HepG2 (cell line): ENCODE data around the gene ZNF503. TPM values are rescaled to one million over a fixed set of nuclear protein-coding genes. Genes with fewer than 3 reads are reported as not detected.

Source experiments
- CCAR2 ChIP-seq: fragments of 200-400 bp; formaldehyde crosslinking; optimal IDR thresholded peaks from 2 replicates; pipeline ENCODE3; 2018; ENCODE audit warnings: low read depth, mild to moderate bottlenecking, low read length, moderate library complexity
- GRHL1 ChIP-seq: sonication (generic); formaldehyde crosslinking; conservative IDR thresholded peaks from 2 replicates; pipeline ENCODE4 v1.8.0; 2022; ENCODE audit warnings: missing genetic modification reagents
- KDM5B ChIP-seq: sonication (generic); formaldehyde crosslinking; IDR thresholded peaks from 2 replicates; pipeline ENCODE4 v1.4.0; 2020; ENCODE audit warnings: missing genetic modification reagents, mild to moderate bottlenecking, borderline replicate concordance
- NFYB ChIP-seq: sonication (generic); formaldehyde crosslinking; IDR thresholded peaks from 2 replicates; pipeline ENCODE4 v1.4.0; 2020; ENCODE audit warnings: missing genetic modification reagents
- NPAS2 ChIP-seq: sonication (generic); formaldehyde crosslinking; IDR thresholded peaks from 2 replicates; pipeline ENCODE4 v1.8.0; 2022; ENCODE audit warnings: mild to moderate bottlenecking, missing genetic modification reagents, borderline replicate concordance
- TBL1XR1 ChIP-seq: fragments of 150-350 bp; IDR thresholded peaks from 2 replicates; pipeline ENCODE4 v1.6.1; 2014; ENCODE audit warnings: borderline replicate concordance, low read length; ENCODE audit not compliant: partially characterized antibody
- XBP1 ChIP-seq: sonication (generic); formaldehyde crosslinking; IDR thresholded peaks from 2 replicates; pipeline ENCODE4 v1.5.0; 2020; ENCODE audit warnings: missing genetic modification reagents
- ZFP36L2 ChIP-seq: sonication (generic); formaldehyde crosslinking; IDR thresholded peaks from 2 replicates; pipeline ENCODE4 v1.4.0; 2020; ENCODE audit warnings: missing genetic modification reagents
- ZMYM3 ChIP-seq: sonication (generic); formaldehyde crosslinking; IDR thresholded peaks from 2 replicates; pipeline ENCODE4 v1.5.1; 2020; ENCODE audit warnings: mild to moderate bottlenecking, missing genetic modification reagents
- ZNF276 ChIP-seq: sonication (generic); formaldehyde crosslinking; IDR thresholded peaks from 2 replicates; pipeline ENCODE4 v1.4.0; 2020; ENCODE audit warnings: mild to moderate bottlenecking, low read depth, missing genetic modification reagents
- ZNF44 ChIP-seq: sonication (generic); formaldehyde crosslinking; IDR thresholded peaks from 2 replicates; pipeline ENCODE4 v1.5.1; 2020; ENCODE audit warnings: mild to moderate bottlenecking, missing genetic modification reagents
- ZNF879 ChIP-seq: sonication (generic); formaldehyde crosslinking; IDR thresholded peaks from 2 replicates; pipeline ENCODE4 v1.8.1; 2023; ENCODE audit warnings: missing genetic modification reagents
- polyA plus RNA-seq, 8 experiments: library from polyadenylated mRNA; depleted of rRNA in 3 of 8; stranded (reverse) in 7 of 8; unstranded in 1 of 8; fragments of >200 nt; fragmentation: Illumina TruSeq in 4 of 8; extraction: Trizol in 4 of 8; gene quantifications; 2 replicates each; pipeline versions ENCODE4 v1.2.1 to v1.2.3, GENCODE V29; 2011 to 2016; ENCODE audit warnings: low read depth in 4 of 8, missing spikeins in 1 of 8, mixed read lengths in 1 of 8; ENCODE audit not compliant: insufficient read depth in 1 of 8
- total RNA-seq, 5 experiments: library from RNA; depleted of rRNA; stranded (reverse); fragments of >200 nt; fragmentation: Illumina TruSeq; extraction: Trizol; gene quantifications; 2 replicates each; pipeline ENCODE4 v1.2.3, GENCODE V29; 2016; ENCODE audit warnings: low read depth in 1 of 5
- TF ChIP-seq, protein P1 (sequence below): sonication (generic); formaldehyde crosslinking; IDR thresholded peaks from 2 replicates; pipeline ENCODE4 v1.4.0; 2020; ENCODE audit warnings: missing genetic modification reagents
- TF ChIP-seq, protein P2 (sequence below): sonication (generic); formaldehyde crosslinking; IDR thresholded peaks from 2 replicates; pipeline ENCODE4 v1.5.0; 2020; ENCODE audit warnings: missing genetic modification reagents, mild to moderate bottlenecking, borderline replicate concordance
- TF ChIP-seq, protein P3 (sequence below): sonication (generic); IDR thresholded peaks from 2 replicates; pipeline ENCODE4 v1.6.1; 2016; ENCODE audit warnings: low read depth, borderline replicate concordance
- TF ChIP-seq, protein P4 (sequence below): sonication (generic); formaldehyde crosslinking; IDR thresholded peaks from 2 replicates; pipeline ENCODE4 v1.8.0; 2022; ENCODE audit warnings: missing genetic modification reagents, mild to moderate bottlenecking, moderate library complexity, borderline replicate concordance
- TF ChIP-seq, protein P5 (sequence below): IDR thresholded peaks from 2 replicates; pipeline ENCODE4 v1.6.1; 2016; ENCODE audit warnings: low read depth, control low read depth

ZNF503 gene
- total and polyA plus RNA-seq, 2 of the 13 experiments (the other 11 are each of a cell fraction or from before 2014, with no cell fraction given): 2.7 to 8.3 TPM

DNA sequence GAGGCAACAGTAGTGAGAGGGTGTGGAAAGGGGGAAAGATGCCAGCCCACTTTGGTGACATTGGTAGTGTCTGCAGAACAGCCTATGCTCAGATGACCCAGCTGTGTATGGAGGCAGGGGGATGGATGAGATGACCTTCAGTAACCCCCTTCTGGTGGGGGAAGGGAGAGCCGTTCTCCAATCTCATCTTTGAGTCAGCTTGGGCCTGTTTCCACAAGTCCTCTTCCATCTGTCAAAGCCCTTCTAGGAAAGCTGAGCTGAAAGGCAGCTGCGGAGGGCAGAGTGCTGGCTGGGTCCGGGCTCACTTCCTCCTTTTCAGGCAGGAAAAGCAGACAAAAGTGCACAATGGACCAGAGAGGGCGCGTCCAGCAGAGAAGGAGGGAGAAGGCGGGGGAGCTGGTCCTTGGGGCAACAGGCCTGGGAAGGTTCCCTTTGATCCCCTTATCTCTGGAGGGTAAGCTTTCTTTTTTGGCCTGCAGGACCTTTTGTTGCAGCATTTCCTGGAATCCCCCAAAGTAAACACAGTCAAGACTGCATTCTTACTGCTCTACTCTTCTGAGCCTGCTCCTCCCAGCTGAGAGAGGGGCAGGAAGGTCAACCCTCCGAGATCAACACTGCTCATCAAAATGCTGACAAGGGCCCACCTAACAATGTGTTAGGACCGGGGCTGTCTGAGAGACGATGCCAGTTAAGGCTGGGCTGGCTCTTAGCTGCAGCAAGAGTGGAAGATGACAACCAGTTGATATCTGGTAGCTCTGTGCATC is 28.6 kb upstream of the ZNF503 start (continued):
- TF ChIP-seq ZNF44 (CRISPR knock-in tag) (no peak), GRHL1 (CRISPR knock-in tag) (no peak), CCAR2 (no peak), TBL1XR1 (peak; percentile 48), ZNF276 (CRISPR knock-in tag) (no peak; the same call in 1 of the 2 replicates), KDM5B (peak; percentile 7; the same call in 1 of the 2 replicates), NFYB (CRISPR knock-in tag) (no peak), ZFP36L2 (no peak), XBP1 (CRISPR knock-in tag) (no peak), NPAS2 (CRISPR knock-in tag) (no peak), ZNF879 (no peak), ZMYM3 (CRISPR knock-in tag) (no peak; the same call in 1 of the 2 replicates)
- TF ChIP-seq, protein P1, sequence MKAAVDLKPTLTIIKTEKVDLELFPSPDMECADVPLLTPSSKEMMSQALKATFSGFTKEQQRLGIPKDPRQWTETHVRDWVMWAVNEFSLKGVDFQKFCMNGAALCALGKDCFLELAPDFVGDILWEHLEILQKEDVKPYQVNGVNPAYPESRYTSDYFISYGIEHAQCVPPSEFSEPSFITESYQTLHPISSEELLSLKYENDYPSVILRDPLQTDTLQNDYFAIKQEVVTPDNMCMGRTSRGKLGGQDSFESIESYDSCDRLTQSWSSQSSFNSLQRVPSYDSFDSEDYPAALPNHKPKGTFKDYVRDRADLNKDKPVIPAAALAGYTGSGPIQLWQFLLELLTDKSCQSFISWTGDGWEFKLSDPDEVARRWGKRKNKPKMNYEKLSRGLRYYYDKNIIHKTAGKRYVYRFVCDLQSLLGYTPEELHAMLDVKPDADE (CRISPR knock-in tag): no peak
- TF ChIP-seq, protein P2, sequence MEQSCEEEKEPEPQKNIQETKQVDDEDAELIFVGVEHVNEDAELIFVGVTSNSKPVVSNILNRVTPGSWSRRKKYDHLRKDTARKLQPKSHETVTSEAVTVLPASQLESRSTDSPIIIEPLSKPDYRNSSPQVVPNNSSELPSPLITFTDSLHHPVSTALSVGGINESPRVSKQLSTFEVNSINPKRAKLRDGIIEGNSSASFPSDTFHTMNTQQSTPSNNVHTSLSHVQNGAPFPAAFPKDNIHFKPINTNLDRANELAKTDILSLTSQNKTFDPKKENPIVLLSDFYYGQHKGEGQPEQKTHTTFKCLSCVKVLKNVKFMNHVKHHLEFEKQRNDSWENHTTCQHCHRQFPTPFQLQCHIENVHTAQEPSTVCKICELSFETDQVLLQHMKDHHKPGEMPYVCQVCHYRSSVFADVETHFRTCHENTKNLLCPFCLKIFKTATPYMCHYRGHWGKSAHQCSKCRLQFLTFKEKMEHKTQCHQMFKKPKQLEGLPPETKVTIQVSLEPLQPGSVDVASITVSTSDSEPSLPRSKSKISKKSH (CRISPR knock-in tag): no peak
- TF ChIP-seq, protein P3, sequence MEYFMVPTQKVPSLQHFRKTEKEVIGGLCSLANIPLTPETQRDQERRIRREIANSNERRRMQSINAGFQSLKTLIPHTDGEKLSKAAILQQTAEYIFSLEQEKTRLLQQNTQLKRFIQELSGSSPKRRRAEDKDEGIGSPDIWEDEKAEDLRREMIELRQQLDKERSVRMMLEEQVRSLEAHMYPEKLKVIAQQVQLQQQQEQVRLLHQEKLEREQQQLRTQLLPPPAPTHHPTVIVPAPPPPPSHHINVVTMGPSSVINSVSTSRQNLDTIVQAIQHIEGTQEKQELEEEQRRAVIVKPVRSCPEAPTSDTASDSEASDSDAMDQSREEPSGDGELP: peak; percentile 96
- TF ChIP-seq, protein P4, sequence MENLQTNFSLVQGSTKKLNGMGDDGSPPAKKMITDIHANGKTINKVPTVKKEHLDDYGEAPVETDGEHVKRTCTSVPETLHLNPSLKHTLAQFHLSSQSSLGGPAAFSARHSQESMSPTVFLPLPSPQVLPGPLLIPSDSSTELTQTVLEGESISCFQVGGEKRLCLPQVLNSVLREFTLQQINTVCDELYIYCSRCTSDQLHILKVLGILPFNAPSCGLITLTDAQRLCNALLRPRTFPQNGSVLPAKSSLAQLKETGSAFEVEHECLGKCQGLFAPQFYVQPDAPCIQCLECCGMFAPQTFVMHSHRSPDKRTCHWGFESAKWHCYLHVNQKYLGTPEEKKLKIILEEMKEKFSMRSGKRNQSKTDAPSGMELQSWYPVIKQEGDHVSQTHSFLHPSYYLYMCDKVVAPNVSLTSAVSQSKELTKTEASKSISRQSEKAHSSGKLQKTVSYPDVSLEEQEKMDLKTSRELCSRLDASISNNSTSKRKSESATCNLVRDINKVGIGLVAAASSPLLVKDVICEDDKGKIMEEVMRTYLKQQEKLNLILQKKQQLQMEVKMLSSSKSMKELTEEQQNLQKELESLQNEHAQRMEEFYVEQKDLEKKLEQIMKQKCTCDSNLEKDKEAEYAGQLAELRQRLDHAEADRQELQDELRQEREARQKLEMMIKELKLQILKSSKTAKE (CRISPR knock-in tag): peak; percentile 95
- TF ChIP-seq, protein P5, sequence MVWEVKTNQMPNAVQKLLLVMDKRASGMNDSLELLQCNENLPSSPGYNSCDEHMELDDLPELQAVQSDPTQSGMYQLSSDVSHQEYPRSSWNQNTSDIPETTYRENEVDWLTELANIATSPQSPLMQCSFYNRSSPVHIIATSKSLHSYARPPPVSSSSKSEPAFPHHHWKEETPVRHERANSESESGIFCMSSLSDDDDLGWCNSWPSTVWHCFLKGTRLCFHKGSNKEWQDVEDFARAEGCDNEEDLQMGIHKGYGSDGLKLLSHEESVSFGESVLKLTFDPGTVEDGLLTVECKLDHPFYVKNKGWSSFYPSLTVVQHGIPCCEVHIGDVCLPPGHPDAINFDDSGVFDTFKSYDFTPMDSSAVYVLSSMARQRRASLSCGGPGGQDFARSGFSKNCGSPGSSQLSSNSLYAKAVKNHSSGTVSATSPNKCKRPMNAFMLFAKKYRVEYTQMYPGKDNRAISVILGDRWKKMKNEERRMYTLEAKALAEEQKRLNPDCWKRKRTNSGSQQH (CRISPR knock-in tag): no peak
